Amygdala (tissue), 56 donors: ENCODE results near the gene SAP25.
"Not testable (repeated sequence)": the region's sequence is repeated elsewhere in the genome, so short reads cannot be mapped to it uniquely, and the experiment has no call there.

Experiments
- DNase-seq, 56 donors: peaks; one replicate each; lab custom pipeline; 2025; lab: John Stamatoyannopoulos, UW

The SAP25 gene

GRCh38 chr7:100577103-100577502 lies 3.4 kb upstream of the SAP25 start:
- DNase-seq = no peak

DNA sequence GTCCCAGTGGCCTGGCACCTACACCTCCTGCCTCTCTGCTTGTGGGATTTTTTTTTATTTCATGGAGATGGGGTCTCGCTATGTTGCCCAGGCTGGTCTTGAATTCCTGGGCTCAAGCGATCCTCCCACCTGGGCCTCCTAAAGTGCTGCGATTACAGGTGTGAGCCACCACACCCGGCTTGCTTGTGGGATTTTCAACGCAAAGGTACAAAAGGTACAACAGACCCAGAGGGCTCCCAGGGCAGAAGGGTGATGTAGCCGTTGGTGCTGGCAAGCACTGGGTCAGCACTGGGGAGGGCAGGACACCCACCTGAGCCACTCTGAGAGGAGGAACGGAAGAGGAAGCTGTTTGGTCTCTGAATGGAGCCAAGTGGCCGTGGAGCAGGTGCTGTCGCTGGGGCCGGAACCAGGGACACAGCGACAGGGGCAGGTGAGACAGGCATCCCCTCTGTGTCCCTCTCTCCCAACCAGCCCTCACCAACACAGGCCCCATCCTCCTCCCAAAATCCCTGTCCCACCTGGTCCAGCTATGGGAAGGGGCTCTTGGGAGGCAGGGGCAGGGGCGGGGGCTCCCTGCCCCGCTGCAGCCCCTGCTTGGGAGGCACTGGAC lies 2.8 kb upstream of the SAP25 start:
- no peak for DNase-seq

DNA sequence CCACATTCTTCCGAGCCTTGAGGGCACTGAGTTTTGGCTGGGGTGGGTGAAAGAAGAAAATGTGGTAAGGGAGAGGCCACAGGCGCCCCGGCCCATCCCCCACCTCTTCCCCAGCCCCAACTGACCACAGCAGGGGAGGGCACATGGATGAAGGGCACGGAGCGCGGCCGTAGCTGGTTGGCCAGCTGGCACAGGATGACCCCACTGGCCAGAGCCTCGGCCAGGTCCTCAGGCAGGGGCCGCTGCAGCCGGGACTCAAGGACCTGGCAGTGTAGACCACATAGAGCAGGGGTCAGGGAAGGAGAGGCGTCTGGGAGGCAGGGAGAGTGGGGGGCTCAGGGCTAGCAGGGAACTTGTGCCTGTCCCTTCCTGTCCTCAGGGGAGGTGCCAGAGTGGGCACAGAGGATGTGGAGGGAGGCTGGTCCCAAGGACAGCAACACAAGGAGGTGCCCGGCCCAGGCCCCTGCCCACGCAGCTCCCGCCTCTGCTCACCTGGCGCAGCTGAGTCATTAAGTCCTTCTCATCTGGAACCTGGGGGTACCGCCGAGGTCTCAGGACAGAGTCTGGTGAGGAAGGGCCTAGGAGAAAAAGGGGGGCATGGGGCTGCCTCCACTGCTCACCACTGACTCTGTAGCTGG lies 2.2 kb upstream of the SAP25 start:
- DNase-seq = peak in 1 of 56 donors; percentile 39

- peak in 1 of 56 donors; percentile 24 for DNase-seq
Observed at GRCh38 chr7:100575206-100575631, 1.5 kb upstream of the SAP25 start.

GRCh38 chr7:100574362-100575205 lies 884 bp upstream of the SAP25 start:
- DNase-seq = no peak

- DNase-seq = no peak
Observed at GRCh38 chr7:100572949-100573675, 588 bp downstream of the SAP25 start.

GRCh38 chr7:100572281-100572948 lies 1.3 kb downstream of the SAP25 start:
- DNase-seq = no peak

GRCh38 chr7:100571829-100572116 lies 1.9 kb downstream of the SAP25 start:
- no peak for DNase-seq

GRCh38 chr7:100570954-100571828 lies 2.5 kb downstream of the SAP25 start:
- DNase-seq = peak in 1 of 56 donors; percentile 14

GRCh38 chr7:100568896-100569844 lies 4.5 kb downstream of the SAP25 start:
- peak in 45 of 56 donors; percentile 9 to 85 (median 64) for DNase-seq

DNA sequence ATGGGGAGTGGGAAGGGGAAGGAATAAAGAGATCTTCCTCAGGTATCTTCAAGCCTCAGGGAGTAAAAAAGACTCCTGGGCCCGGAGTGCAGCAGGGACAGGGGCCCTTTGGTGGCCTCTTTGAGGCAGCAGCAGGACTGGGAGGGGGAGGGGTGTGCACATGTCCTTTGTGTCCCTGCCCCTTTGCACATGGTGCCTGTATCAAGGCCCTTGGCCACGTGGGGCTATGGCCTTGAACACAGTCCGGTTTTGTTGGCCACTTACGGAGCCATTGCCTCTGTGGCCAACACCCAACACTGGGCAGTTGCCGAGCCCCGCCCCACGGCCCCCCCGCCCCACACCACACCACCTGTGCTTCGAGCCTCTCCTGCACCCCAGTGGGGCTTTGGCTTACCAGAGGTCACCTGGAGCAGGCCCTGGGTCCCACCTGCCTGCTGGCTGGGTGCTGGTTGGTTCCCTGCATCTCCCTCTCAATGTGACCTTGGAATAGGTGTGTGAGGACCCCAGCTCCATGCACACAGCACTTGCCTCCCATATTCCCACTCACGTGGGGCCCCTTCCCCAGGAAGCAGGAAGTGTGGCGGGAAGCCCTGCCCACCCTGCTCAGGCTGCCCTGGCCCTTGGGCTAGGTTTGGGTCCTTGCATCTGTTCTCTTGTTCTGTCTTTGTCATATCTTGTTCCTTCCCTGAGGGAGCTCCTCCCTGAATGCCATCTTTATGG lies 5.4 kb downstream of the SAP25 start:
- DNase-seq = peak in 1 of 56 donors; percentile 21

GRCh38 chr7:100567751-100568175 lies 5.9 kb downstream of the SAP25 start:
- no peak for DNase-seq

GRCh38 chr7:100567031-100567730 lies 6.5 kb downstream of the SAP25 start:
- DNase-seq = peak in 1 of 56 donors; percentile 26

DNA sequence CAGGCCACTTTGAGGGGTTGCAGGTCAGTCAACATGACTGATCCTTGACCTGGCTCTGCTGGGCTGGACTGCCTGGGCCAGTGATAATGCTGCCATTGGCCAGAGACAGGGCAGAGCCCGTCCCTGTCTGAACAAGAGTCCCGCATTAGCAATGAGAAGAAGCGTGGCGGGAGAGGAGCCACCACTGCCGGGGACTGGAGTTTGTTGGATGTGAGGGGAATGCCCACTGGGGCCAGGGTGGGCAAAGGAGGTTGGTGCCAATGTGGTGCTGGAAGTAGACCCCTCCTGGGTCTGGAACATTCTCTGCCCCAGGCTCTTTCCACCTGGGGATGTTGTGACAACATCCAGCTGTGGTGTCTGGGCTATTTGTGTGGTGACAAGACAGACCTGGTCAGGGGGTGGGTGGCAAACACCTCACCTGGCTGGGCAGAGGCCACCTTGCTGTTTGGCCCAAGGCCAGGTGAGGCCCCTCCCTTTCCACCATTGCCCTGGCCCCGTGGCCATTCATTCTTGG lies 7.6 kb downstream of the SAP25 start:
- DNase-seq = no peak

- no peak for DNase-seq
Observed at GRCh38 chr7:100565133-100565571, 8.5 kb downstream of the SAP25 start.

- DNase-seq = not testable (repeated sequence)
Observed at GRCh38 chr7:100564405-100564804, 9.3 kb downstream of the SAP25 start.
